Measurements from ENCODE around the gene KIRREL3. TPM values are rescaled to one million over a fixed set of nuclear protein-coding genes. Genes with fewer than 3 reads are reported as not detected.

The KIRREL3 gene
- total and polyA plus RNA-seq, 2 of the 4 experiments (the other 2 are of a cell fraction): 10.9 to 15.9 TPM

DNA sequence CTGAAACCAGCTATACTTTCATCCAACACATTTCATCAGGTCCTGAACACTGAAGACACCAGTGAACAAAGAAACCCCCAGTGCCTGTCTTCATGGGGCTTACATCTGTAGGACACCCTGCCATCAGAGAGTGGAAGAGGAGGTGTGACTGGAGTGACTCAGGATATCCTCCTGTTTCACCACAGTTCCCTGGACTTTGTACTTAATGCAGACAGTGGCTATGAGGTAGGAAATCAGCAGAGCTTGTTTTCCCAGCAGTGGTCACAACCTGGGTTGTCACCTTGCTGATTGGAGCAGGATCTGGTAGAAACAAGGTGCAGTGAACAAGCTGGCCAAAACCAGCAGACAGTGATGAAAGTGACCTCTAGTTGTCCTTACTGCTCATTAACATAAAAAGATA is 128.8 kb downstream of the KIRREL3 start:
- Histone ChIP-seq H3K27ac (ENCODE audit: insufficient read depth, low read length) (no peak overlapping the region), H2BK120ac (ENCODE audit: low read depth, low read length) (no peak overlapping the region), H3K18ac (ENCODE audit: low read depth, low read length) (no peak overlapping the region), H3K4me2 (ENCODE audit: low read depth, low read length) (no peak overlapping the region), H4K8ac (ENCODE audit: low read depth in 2 of 2, low read length in 2 of 2) (no peak overlapping the region), H3K36me3 (ENCODE audit: control insufficient read depth, insufficient read depth, low read length) (no peaks in the 10 kb centered on the region), H4K91ac (ENCODE audit: insufficient read depth, low read depth, low read length) (no peak overlapping the region), H3K9me3 (ENCODE audit: control insufficient read depth, insufficient read depth, low read length) (no peaks in the 10 kb centered on the region), H3K56ac (ENCODE audit: extremely low read depth, insufficient read depth, low read length) (no peak overlapping the region), H4K20me1 (ENCODE audit: insufficient read depth, low read length) (peaks cover 3% of the 10 kb centered on the region; the same call in 1 of the 2 replicates), H2BK5ac (ENCODE audit: low read depth, low read length, poor library complexity, severe bottlenecking) (no peak overlapping the region), H3K79me1 (ENCODE audit: low read depth in 1 of 2, low read length in 2 of 2) (peaks cover 10 to 29% of the 10 kb centered on the region in 2 experiments), H3K4me3 (ENCODE audit: insufficient read depth, low read depth, low read length) (no peak overlapping the region), H2BK15ac (ENCODE audit: low read depth, low read length) (no peak overlapping the region), H3K4ac (ENCODE audit: low read depth, low read length) (no peak overlapping the region), H2AK9ac (replicated peaks; ENCODE audit: low read depth, low read length, poor library complexity) (no peak overlapping the region), H3K23ac (ENCODE audit: low read depth, low read length) (peak overlapping the region; percentile 31; the same call in 1 of the 2 replicates), H3K9ac (ENCODE audit: low read depth, low read length) (no peak overlapping the region), H3K9me1 (ENCODE audit: insufficient read depth, low read length) (peaks cover 3% of the 10 kb centered on the region), H3K27me3 (ENCODE audit: control insufficient read depth, insufficient read depth, low read length) (no peaks in the 10 kb centered on the region), H2AFZ (replicated peaks; ENCODE audit: low read length, poor library complexity) (no peak overlapping the region), H3K4me1 (ENCODE audit: control insufficient read depth, insufficient read depth, low read length) (peaks cover 5% of the 10 kb centered on the region), H2BK20ac (ENCODE audit: low read depth, low read length) (no peak overlapping the region), H3K14ac (replicated peaks; ENCODE audit: low read depth, low read length) (no peak overlapping the region), H4K5ac (ENCODE audit: low read depth, low read length) (no peak overlapping the region), H2AK5ac (ENCODE audit: low read depth, low read length) (no peak overlapping the region; the same call in 1 of the 2 replicates)
- CTCF ChIA-PET: interaction anchor here (0.5 to 0.8 kb wide), 2 partner anchors 130 to 1784 kb away, joined by 3 to 5 read pairs; no protein-coding TSS in a partner anchor
- peak; percentile 20 for DNase-seq
- dilution Hi-C loops (cut with HindIII; ENCODE audit: low sequenced_read_pairs, unreplicated experiment) (no loop called here), intact Hi-C loops (cut with micrococcal nuclease) (no loop called here), in situ Hi-C loops (cut with MboI; ENCODE audit: low sequenced_read_pairs) (no loop called here)
- TF ChIP-seq, protein P1, sequence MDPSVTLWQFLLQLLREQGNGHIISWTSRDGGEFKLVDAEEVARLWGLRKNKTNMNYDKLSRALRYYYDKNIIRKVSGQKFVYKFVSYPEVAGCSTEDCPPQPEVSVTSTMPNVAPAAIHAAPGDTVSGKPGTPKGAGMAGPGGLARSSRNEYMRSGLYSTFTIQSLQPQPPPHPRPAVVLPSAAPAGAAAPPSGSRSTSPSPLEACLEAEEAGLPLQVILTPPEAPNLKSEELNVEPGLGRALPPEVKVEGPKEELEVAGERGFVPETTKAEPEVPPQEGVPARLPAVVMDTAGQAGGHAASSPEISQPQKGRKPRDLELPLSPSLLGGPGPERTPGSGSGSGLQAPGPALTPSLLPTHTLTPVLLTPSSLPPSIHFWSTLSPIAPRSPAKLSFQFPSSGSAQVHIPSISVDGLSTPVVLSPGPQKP (IDR thresholded peaks at IDR 0.05; ENCODE audit: borderline replicate concordance, low read depth, low read length): no peak
- TF ChIP-seq BHLHE40 (IDR thresholded peaks at IDR 0.05; ENCODE audit: low read depth, low read length): no peak
- TF ChIP-seq RAD21 (IDR thresholded peaks at IDR 0.05; ENCODE audit: low read length): no peak
- TF ChIP-seq RCOR1 (IDR thresholded peaks at IDR 0.05; ENCODE audit: insufficient replicate concordance, low read length): no peak
- TF ChIP-seq RFX5 (IDR thresholded peaks at IDR 0.05; ENCODE audit: low read depth, low read length): no peak
- TF ChIP-seq, protein P2, sequence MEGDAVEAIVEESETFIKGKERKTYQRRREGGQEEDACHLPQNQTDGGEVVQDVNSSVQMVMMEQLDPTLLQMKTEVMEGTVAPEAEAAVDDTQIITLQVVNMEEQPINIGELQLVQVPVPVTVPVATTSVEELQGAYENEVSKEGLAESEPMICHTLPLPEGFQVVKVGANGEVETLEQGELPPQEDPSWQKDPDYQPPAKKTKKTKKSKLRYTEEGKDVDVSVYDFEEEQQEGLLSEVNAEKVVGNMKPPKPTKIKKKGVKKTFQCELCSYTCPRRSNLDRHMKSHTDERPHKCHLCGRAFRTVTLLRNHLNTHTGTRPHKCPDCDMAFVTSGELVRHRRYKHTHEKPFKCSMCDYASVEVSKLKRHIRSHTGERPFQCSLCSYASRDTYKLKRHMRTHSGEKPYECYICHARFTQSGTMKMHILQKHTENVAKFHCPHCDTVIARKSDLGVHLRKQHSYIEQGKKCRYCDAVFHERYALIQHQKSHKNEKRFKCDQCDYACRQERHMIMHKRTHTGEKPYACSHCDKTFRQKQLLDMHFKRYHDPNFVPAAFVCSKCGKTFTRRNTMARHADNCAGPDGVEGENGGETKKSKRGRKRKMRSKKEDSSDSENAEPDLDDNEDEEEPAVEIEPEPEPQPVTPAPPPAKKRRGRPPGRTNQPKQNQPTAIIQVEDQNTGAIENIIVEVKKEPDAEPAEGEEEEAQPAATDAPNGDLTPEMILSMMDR (conservative IDR thresholded peaks at IDR 0.05; ENCODE audit: low read depth, low read length): no peak
- TF ChIP-seq, protein P3, sequence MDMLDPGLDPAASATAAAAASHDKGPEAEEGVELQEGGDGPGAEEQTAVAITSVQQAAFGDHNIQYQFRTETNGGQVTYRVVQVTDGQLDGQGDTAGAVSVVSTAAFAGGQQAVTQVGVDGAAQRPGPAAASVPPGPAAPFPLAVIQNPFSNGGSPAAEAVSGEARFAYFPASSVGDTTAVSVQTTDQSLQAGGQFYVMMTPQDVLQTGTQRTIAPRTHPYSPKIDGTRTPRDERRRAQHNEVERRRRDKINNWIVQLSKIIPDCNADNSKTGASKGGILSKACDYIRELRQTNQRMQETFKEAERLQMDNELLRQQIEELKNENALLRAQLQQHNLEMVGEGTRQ (IDR thresholded peaks at IDR 0.05; ENCODE audit: low read depth, low read length): no peak
- TF ChIP-seq MAFK (IDR thresholded peaks at IDR 0.05; ENCODE audit: low read depth, low read length): no peak
- TF ChIP-seq MAZ (IDR thresholded peaks at IDR 0.05; ENCODE audit: borderline replicate concordance, low read depth, low read length): no peak
- TF ChIP-seq MXI1 (IDR thresholded peaks at IDR 0.05; ENCODE audit: borderline replicate concordance, low read depth, low read length): no peak
- no peak for TF ChIP-seq SMC3 (IDR thresholded peaks at IDR 0.05; ENCODE audit: low read depth, low read length)
- TF ChIP-seq FOS (IDR thresholded peaks at IDR 0.05; ENCODE audit: low read depth, low read length): no peak
- POLR2A ChIA-PET (ENCODE audit: unreplicated experiment): no interaction called here
- ATAC-seq (ENCODE audit: low read depth): no peak
- no TSS peak for BruUV-seq (replicated peaks)

All from IMR-90 (cell line).